ENCODE results near the gene ASIC4. TPM values are rescaled to one million over a fixed set of nuclear protein-coding genes. Genes with fewer than 3 reads are reported as not detected.
A peak's percentile ranks its signal among the peaks of the same experiment; 100 is the strongest.

Gene ASIC4
- total and polyA plus RNA-seq, 2 of the 13 experiments (the other 11 are each of a cell fraction or from before 2014, with no cell fraction given) = 0.03 TPM; not detected in 1

DNA sequence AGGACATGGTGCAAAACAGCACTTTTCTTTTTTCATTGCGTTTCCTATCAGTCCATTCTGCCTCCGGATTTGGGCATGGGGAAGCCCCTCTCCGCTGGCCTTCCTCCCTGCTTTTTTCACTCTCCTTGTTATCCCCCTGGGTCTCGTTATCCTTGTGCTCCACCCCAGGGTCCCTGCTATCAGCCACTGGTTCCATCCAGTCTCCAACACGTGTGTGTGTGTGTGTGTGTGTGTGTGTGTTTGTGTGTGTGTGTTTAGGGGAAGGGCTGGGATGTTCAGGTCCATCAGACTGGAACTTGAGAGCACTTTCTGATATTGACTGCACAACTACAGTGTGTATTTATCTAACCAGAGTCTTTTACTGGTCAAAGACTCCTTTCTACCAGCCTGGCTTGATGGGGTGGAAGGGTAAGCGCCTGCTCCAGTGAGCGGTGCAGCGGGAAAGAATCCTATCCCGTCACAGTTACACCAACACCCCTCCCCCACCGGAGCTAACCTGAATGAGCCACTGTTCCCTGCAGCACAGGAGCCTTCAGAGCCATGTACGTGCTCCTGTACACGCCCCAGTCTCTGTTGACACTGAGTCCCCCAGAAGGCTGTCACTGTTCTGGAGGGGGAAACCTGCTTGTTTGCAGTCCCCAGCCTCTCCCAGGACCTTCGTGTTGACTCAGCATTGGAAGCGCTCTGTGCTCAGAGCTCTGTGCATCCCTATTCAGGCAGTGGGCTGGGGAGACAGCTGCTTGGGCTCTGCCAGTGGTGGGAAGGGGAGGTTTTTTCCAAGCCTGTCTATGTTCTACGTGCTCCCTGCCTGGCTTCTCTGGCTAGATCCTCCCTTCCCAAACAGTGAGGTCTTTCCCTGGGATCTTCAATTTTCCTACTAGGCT, 62.5 kb downstream of the ASIC4 start (continued):
- TF ChIP-seq TBP (CRISPR knock-in tag; IDR thresholded peaks at IDR 0.05) = no peak
- peak; percentile 97; the same call in 1 of the 2 replicates for TF ChIP-seq ARNT2 (CRISPR knock-in tag; IDR thresholded peaks at IDR 0.05; ENCODE audit: low read depth)
- no peak for TF ChIP-seq MBD4 (IDR thresholded peaks at IDR 0.05; ENCODE audit: borderline replicate concordance, low read length)
- TF ChIP-seq NFYC (CRISPR knock-in tag; IDR thresholded peaks at IDR 0.05) = no peak
- peak; percentile 80; the same call in 1 of the 2 replicates for TF ChIP-seq XBP1 (CRISPR knock-in tag; IDR thresholded peaks at IDR 0.05)
- no peak for TF ChIP-seq GABPA (IDR thresholded peaks at IDR 0.05; ENCODE audit: low read depth, low read length)
- peak; percentile 81 for TF ChIP-seq GABPA (CRISPR knock-in tag; IDR thresholded peaks at IDR 0.05; ENCODE audit: low read depth)
- TF ChIP-seq, protein P1, sequence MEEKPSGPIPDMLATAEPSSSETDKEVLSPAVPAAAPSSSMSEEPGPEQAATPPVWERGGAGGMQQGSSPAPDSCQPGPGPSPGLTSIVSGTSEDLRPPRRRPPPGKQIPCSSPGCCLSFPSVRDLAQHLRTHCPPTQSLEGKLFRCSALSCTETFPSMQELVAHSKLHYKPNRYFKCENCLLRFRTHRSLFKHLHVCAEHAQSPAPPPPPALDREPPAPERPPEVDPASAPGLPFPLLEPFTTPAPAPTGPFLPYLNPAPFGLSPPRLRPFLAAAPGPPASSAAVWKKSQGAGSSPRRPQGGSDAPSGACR (CRISPR knock-in tag; IDR thresholded peaks at IDR 0.05) = peak; percentile 52; the same call in 1 of the 2 replicates
- TF ChIP-seq ZNF816 (CRISPR knock-in tag; IDR thresholded peaks at IDR 0.05; ENCODE audit: borderline replicate concordance) = peak; percentile 96
- no peak; the same call in 1 of the 2 replicates for TF ChIP-seq LRRFIP1 (CRISPR knock-in tag; conservative IDR thresholded peaks at IDR 0.05)
- peak; percentile 75; the same call in 1 of the 2 replicates for TF ChIP-seq ZFP36L2 (CRISPR knock-in tag; IDR thresholded peaks at IDR 0.05)
- TF ChIP-seq ZNF251 (CRISPR knock-in tag; IDR thresholded peaks at IDR 0.05) = no peak
- TF ChIP-seq STAT5B (CRISPR knock-in tag; IDR thresholded peaks at IDR 0.05) = peak; percentile 70; the same call in 1 of the 2 replicates
- peak; percentile 54 for TF ChIP-seq SRY (CRISPR knock-in tag; IDR thresholded peaks at IDR 0.05)
- TF ChIP-seq TEAD3 (CRISPR knock-in tag; optimal IDR thresholded peaks at IDR 0.05; ENCODE audit: borderline replicate concordance) = peak; percentile 72
- TF ChIP-seq NKX3-1 (CRISPR knock-in tag; IDR thresholded peaks at IDR 0.05) = no peak
- TF ChIP-seq TARDBP (CRISPR knock-in tag; IDR thresholded peaks at IDR 0.05) = peak; percentile 99
- TF ChIP-seq PPARG (CRISPR knock-in tag; conservative IDR thresholded peaks at IDR 0.05) = peak; percentile 86
- peak; percentile 89 for TF ChIP-seq CENPT (CRISPR knock-in tag; IDR thresholded peaks at IDR 0.05; ENCODE audit: low read depth)
- no peak; the same call in 1 of the 2 replicates for TF ChIP-seq ZNF510 (CRISPR knock-in tag; IDR thresholded peaks at IDR 0.05; ENCODE audit: low read depth)
- TF ChIP-seq ELF1 (CRISPR knock-in tag; IDR thresholded peaks at IDR 0.05) = peak; percentile 58
- TF ChIP-seq MAZ (IDR thresholded peaks at IDR 0.05; ENCODE audit: borderline replicate concordance, low read depth, low read length) = peak; percentile 57; the same call in 1 of the 2 replicates
- TF ChIP-seq MAZ (CRISPR knock-in tag; IDR thresholded peaks at IDR 0.05; ENCODE audit: low read depth) = peak; percentile 87
- 0 out of 2 replicates have a peak, but pooled peaks have one; percentile 30 for TF ChIP-seq ZNF570 (CRISPR knock-in tag; IDR thresholded peaks at IDR 0.05; ENCODE audit: borderline replicate concordance)
- TF ChIP-seq IRF9 (CRISPR knock-in tag; IDR thresholded peaks at IDR 0.05; ENCODE audit: borderline replicate concordance) = peak; percentile 81; the same call in 1 of the 2 replicates
- TF ChIP-seq, protein P2, sequence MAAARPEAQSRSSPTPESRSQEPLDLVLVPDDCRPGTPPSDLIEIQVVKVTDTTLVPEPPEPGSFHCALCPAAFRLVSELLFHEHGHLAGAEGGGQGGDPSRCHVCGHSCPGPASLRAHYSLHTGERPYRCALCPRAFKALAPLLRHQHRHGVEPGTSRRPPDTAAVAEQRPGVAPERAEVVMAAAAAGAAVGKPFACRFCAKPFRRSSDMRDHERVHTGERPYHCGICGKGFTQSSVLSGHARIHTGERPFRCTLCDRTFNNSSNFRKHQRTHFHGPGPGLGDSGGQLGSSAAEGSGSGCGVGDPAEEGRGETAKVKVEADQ (CRISPR knock-in tag; IDR thresholded peaks at IDR 0.05; ENCODE audit: borderline replicate concordance) = peak; percentile 87

Measured in HepG2 (cell line).